Ramos (cell line): ENCODE measurements around the gene PDZD7.

ENCODE experiments used
- in situ Hi-C: fragments of 300-500 bp; cut with MboI; formaldehyde crosslinking; loops from one replicate; pipeline ENCODE4 v1.14.3; 2022; ENCODE audit warnings: low sequenced_read_pairs; ENCODE audit not compliant: unreplicated experiment

The PDZD7 gene

GRCh38 chr10:101022967-101023705 is 7.8 kb downstream of the PDZD7 start:
- in situ Hi-C loops, result no loop called here

GRCh38 chr10:101021692-101022251 is 9.2 kb downstream of the PDZD7 start:
- in situ Hi-C loops, result no loop called here

DNA sequence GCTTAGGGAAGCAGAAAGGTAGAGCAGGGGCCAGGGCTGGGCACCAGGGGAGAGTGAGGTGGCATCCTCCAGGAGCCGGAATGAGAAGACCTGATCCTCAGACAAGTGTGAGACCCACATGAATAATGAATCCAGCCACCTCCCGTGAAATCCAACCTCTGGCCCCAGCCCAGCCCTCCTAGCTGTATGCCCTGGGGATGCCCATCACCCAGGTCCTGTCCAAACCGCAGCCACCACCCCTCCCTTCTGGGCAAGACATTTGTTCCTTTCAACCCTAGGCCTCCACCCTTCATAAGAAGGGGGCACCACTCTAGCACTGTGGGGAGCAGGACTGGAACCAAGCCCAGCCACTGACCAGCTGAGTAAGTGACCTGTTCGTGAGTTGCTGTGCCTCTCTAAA is 9.7 kb downstream of the PDZD7 start:
- in situ Hi-C loops, result no loop called here

DNA sequence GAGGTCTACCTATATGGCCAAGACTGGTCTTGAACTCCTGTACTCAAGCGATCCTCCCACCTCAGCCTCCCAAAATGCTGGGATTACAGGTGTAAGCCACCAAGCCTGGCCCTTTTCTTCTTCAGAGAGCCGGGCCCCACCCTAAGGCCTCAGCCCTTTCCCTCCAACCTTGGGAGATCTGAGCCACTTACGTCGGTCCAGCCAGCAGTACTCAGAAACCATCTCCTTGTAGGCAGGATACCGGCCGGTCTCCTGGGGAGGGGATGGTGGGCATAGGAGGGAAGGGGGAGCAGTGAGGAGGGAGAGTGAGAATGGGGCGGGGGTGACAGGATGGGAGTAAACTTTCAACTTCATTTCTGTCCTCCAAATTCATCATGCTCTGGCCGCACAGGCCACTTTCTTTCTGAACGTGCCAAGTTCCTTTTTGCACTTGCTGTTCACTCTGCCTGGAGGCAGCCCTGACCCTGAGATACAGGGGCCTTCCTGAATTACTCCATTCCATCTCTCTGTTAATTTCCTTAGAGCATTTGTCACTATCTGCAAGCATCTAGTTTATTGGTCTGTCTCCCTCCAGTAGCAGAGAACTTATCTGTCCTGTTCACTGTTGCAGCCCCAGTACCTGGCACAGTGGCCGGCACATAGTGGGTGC is 10.4 kb downstream of the PDZD7 start:
- in situ Hi-C loops, result no loop called here

- in situ Hi-C loops, result no loop called here
Measured at GRCh38 chr10:101019440-101019703, 11.6 kb downstream of the PDZD7 start.

- in situ Hi-C loops, result no loop called here
Measured at GRCh38 chr10:101018600-101019439, 12.1 kb downstream of the PDZD7 start.

DNA sequence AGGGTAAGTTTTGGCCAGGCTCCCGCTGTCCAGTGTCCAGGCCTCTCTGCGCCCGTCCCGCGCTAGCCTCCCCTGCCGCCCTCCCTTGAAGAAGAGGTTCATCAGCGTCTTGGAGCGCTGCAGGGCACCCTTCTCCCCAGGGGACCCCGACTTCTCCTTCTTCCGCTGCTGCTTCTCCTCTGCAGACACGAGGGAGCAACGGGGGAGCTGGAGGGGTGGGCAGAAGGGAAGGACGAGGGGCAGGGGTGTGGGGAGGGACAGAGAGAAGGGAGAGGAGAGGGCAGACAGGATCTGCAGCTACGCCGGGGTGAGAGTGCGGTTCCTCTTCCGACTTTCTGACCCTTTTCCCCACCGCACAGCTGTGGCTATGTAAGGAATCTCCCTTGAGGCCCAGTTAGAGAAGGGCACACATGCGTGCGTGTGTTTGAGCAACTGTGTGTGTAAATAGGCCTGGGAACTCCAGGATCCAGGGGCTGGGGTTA is 12.8 kb downstream of the PDZD7 start:
- in situ Hi-C loops, result no loop called here

DNA sequence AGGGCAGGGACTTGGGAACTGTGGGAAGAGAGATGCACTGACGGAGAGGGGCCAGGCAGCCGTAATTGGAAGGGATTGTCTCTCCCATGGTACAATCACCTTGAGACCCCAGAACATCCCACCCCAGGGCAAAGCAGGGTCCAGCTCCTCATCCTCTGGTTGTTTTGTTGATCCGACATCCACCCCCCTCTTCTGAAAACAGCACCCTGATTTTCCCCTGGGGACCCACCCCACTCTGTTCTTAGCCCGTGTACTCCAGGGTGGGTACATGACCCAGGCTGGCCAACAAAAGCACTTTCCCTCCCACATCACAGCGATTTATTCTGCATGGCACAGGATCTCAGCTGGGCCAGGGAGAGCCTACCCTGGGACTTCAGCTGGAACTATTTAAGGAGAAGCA is 14.1 kb downstream of the PDZD7 start:
- in situ Hi-C loops, result no loop called here

GRCh38 chr10:101015582-101015973 is 15.4 kb downstream of the PDZD7 start:
- in situ Hi-C loops, result no loop called here

- in situ Hi-C loops, result no loop called here
Measured at GRCh38 chr10:101014966-101015581, 15.9 kb downstream of the PDZD7 start.

- in situ Hi-C loops, result no loop called here
Measured at GRCh38 chr10:101014230-101014884, 16.6 kb downstream of the PDZD7 start.

- in situ Hi-C loops, result no loop called here
Measured at GRCh38 chr10:101013365-101013825, 17.5 kb downstream of the PDZD7 start.

DNA sequence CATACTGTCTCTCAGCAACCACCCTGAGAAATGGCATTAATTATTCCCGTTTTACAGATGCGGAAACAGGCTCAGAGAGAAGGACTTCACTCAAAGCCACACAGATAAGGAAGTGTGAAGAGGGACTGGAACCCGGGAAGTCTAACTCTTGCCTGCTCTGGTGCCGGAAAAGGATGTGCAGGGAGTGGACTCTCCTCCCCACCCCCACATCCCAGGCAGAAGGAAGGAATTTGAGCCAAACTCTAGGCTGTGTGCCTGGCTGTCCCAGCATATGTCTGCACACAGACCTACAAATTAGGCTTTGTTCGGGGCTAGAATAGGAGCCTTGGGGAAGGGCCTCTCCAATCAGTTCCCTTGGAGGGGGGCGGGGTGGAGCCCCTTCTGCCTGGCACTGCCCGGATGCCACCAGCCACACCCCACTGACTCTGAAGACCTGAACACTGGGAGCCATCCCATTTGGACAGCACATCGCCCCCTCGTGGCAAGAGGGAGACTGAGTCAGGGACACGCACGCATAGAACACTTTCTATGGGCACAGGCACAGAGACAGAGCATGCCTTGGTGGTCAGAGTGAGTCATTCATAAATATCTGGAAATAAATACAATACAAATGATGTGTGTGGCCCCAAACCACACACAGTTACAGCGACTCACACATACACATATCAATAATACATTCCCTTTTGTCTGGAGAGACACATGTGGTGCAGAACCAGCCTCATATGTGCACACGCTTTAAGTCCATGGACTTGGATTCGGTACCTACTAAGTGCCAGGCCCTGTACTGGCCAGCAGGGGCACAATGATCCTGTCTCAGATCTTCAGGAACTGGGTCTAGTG is 18.2 kb downstream of the PDZD7 start:
- in situ Hi-C loops, result no loop called here

- in situ Hi-C loops, result no loop called here
Measured at GRCh38 chr10:101011517-101012423, 19.2 kb downstream of the PDZD7 start.

DNA sequence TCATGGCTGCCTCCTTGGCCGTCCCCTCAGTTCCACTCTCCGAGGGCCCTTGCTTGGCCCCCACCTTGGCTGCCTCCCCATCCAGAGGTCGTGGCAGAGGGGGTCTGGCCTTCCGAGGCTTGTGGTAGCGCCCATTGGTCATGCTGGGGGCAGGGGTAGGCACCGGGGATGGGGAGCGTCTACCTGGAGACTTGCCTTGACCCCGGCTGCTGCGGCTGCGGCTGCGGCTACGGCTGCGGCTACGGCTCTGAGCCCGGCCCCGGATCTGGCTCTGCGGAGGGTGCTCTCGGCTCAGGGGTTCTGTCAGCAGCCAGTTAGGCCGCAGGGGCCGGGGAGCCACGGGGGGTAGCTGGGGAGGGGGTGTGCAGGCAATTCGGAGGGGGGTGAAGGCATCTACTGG is 20.6 kb downstream of the PDZD7 start:
- in situ Hi-C loops, result no loop called here

DNA sequence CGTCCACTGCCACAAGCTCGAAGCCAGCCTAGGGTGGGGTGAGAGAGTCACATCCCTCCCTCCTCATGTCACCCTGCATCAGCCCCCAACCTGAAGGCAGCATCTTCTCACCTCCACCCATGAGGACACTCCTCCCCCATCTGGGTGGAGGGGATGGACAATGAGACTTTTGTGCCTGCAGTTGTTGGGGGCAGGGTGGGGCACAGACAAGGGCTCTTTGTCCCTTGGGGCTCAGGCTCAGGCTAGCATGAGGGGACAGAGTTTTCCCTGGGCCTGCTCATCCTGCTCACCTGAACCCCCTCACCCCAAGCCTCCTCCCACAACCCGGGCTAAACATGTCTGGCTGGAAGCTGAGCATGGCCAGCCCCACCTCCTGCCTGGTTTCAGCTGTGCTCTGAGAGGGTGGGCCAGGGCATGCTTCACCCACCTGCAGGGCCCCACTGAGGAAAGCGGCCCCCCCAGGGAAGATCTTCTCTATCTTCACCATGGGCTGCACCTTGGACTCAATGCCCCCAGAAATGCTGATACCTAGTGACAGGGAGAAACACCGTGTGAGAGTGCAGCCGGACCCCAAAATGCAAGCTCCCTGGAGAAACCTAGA is 22.0 kb downstream of the PDZD7 start:
- in situ Hi-C loops, result no loop called here

DNA sequence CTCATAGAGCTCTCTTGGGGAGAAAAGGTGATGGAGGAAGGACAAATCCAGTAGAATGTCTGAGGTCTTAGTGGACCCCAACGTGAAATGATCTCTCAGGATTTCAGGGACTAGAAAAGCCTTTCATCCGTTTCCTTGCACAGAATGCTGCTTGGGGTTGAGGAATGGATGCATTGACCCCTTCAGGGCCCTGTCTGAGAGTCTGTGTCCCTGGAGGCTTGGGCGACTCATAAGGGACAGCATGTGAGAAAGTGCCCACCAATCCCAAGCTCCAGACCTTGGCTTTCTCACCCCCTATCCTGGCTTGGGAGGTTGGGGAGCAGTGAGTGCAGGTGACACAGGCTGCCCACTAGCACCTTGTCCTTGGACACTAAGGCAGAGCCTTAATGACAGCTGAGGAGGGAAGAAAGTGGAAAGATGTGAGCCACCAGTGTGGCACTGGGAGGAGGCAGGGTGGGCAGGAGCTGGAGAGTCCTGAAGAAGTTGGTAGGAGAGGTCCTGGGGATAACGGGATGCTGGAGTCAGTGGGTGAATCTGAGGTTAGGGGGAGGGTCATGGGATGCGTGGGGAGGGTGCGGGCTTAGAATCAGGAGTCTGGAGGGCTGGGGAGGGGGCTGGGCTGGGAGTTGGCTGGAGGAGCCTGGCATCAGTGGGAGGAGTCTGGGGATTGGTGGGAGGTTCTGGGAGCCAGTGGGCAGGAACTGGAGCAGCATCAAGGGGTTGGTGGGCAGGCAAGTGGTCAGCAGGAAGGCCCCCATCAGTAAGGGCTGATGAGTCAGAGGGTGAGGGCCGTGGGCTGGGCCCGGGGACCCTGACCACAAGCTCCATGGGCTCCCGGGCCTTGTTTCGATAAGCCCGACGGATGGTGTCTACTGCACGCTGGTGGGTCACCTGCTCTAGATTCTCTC is 22.8 kb downstream of the PDZD7 start:
- in situ Hi-C loops, result no loop called here
